ENCODE results near the gene PELI2.

The PELI2 gene

GRCh38 chr14:56318393-56319115 lies 200.3 kb downstream of the PELI2 start:
- DNase-seq, result no peak

- DNase-seq, result no peak
Observed at GRCh38 chr14:56321861-56322260, 203.7 kb downstream of the PELI2 start.

- no peak for DNase-seq
Observed at GRCh38 chr14:56322531-56322930, 204.3 kb downstream of the PELI2 start.

- DNase-seq, result no peak
Observed at GRCh38 chr14:56324454-56324853, 206.2 kb downstream of the PELI2 start.

- DNase-seq, result no peak
Observed at GRCh38 chr14:56324856-56325699, 206.9 kb downstream of the PELI2 start.

- DNase-seq, result no peak
Observed at GRCh38 chr14:56328021-56328420, 209.8 kb downstream of the PELI2 start.

GRCh38 chr14:56331592-56332216 lies 213.5 kb downstream of the PELI2 start:
- DNase-seq, result no peak

GRCh38 chr14:56333359-56334292 lies 215.4 kb downstream of the PELI2 start:
- DNase-seq, result peak; percentile 25 to 82

- DNase-seq, result no peak
Observed at GRCh38 chr14:56334458-56334857, 216.2 kb downstream of the PELI2 start.

GRCh38 chr14:56338674-56339073 lies 220.5 kb downstream of the PELI2 start:
- DNase-seq, result no peak

- DNase-seq, result no peak
Observed at GRCh38 chr14:56339855-56340701, 221.9 kb downstream of the PELI2 start.

GRCh38 chr14:56340932-56341331 lies 222.7 kb downstream of the PELI2 start:
- no peak for DNase-seq

- no peak for DNase-seq
Observed at GRCh38 chr14:56341766-56342493, 223.7 kb downstream of the PELI2 start.

GRCh38 chr14:56342494-56342942 lies 224.3 kb downstream of the PELI2 start:
- DNase-seq, result no peak

GRCh38 chr14:56349960-56350359 lies 231.7 kb downstream of the PELI2 start:
- no peak for DNase-seq

Data from SW 1271 (cell line).